H9 (cell line): ENCODE results near the gene ATF6. TPM values are rescaled to one million over a fixed set of nuclear protein-coding genes. Genes with fewer than 3 reads are reported as not detected.
A peak's percentile ranks its signal among the peaks of the same experiment; 100 is the strongest.

Experiments
- DNase-seq: peaks from one replicate; pipeline ENCODE4 v3.0.0-alpha.2; 2017
- H2AFZ ChIP-seq: one replicate; pipeline ENCODE4 v1.6.1; 2013; ENCODE audit warnings: mild to moderate bottlenecking, low read length, control low read depth, moderate library complexity
- H2AK5ac ChIP-seq: 2 replicates; pipeline ENCODE4 v1.6.1; 2013; ENCODE audit warnings: low read length, control low read depth, mixed read lengths; ENCODE audit not compliant: insufficient read length
- H2BK120ac ChIP-seq: one replicate; pipeline ENCODE4 v1.6.1; 2013; ENCODE audit warnings: low read depth, mild to moderate bottlenecking, low read length, control low read depth, inconsistent platforms; ENCODE audit not compliant: poor library complexity, severe bottlenecking
- H2BK12ac ChIP-seq: 2 replicates; pipeline ENCODE4 v1.6.1; 2013; ENCODE audit warnings: low read length, control low read depth, mixed read lengths, low read depth; ENCODE audit not compliant: insufficient read length
- H2BK15ac ChIP-seq: 2 replicates; pipeline ENCODE4 v1.6.1; 2013; ENCODE audit warnings: low read depth, low read length, control low read depth
- H2BK20ac ChIP-seq: one replicate; pipeline ENCODE4 v1.6.1; 2013; ENCODE audit warnings: low read depth, mild to moderate bottlenecking, low read length, control low read depth, inconsistent platforms; ENCODE audit not compliant: poor library complexity, severe bottlenecking
- H2BK5ac ChIP-seq: 2 replicates; pipeline ENCODE4 v1.6.1; 2013; ENCODE audit warnings: low read length, control low read depth, mixed read lengths; ENCODE audit not compliant: insufficient read length
- H3K14ac ChIP-seq: 2 replicates; pipeline ENCODE4 v1.6.1; 2013; ENCODE audit warnings: low read length, control low read depth; ENCODE audit not compliant: insufficient read depth
- H3K18ac ChIP-seq: 2 replicates; pipeline ENCODE4 v1.6.1; 2013; ENCODE audit warnings: low read depth, mild to moderate bottlenecking, mixed read lengths, low read length, control low read depth; ENCODE audit not compliant: insufficient read length
- H3K23ac ChIP-seq: 2 replicates; pipeline ENCODE4 v1.6.1; 2013; ENCODE audit warnings: low read length, control low read depth, mixed read lengths, low read depth; ENCODE audit not compliant: insufficient read length
- H3K23me2 ChIP-seq: 2 replicates; pipeline ENCODE4 v1.6.1; 2013; ENCODE audit warnings: low read depth, mild to moderate bottlenecking, mixed read lengths, low read length, control low read depth; ENCODE audit not compliant: insufficient read length, poor library complexity, severe bottlenecking
- H3K27ac ChIP-seq: 2 replicates; pipeline ENCODE4 v1.5.1; 2013; ENCODE audit warnings: low read length, control low read depth, mixed read lengths, low read depth; ENCODE audit not compliant: insufficient read length
- H3K27me3 ChIP-seq: 2 replicates; pipeline ENCODE4 v1.6.1; 2013; ENCODE audit warnings: low read length, control low read depth, inconsistent platforms; ENCODE audit not compliant: insufficient read depth
- H3K4ac ChIP-seq: 2 replicates; pipeline ENCODE4 v1.6.1; 2013; ENCODE audit warnings: low read depth, mild to moderate bottlenecking, control low read depth, inconsistent platforms, low read length, moderate library complexity
- H3K4me1 ChIP-seq: 2 replicates; pipeline ENCODE4 v1.6.1; 2013; ENCODE audit warnings: low read length, control low read depth, inconsistent platforms; ENCODE audit not compliant: insufficient read depth
- H3K4me2 ChIP-seq: 2 replicates; pipeline ENCODE4 v1.6.1; 2013; ENCODE audit warnings: low read length, control low read depth, mixed read lengths; ENCODE audit not compliant: insufficient read length, insufficient read depth
- H3K56ac ChIP-seq: 2 replicates; pipeline ENCODE4 v1.6.1; 2013; ENCODE audit warnings: low read depth, mild to moderate bottlenecking, mixed read lengths, low read length, control low read depth; ENCODE audit not compliant: insufficient read length
- H3K79me1 ChIP-seq: 2 replicates; pipeline ENCODE4 v1.6.1; 2013; ENCODE audit warnings: low read depth, mild to moderate bottlenecking, moderate library complexity, low read length, control low read depth, inconsistent platforms; ENCODE audit not compliant: insufficient read depth, poor library complexity, severe bottlenecking
- H3K79me2 ChIP-seq: 2 replicates; pipeline ENCODE4 v1.6.1; 2013; ENCODE audit warnings: low read length, control low read depth, inconsistent platforms; ENCODE audit not compliant: insufficient read depth
- H3K9ac ChIP-seq: 2 replicates; pipeline ENCODE4 v1.6.1; 2013; ENCODE audit warnings: low read length, control low read depth, mixed read lengths; ENCODE audit not compliant: insufficient read length; ENCODE audit errors: extremely low read depth
- H3K9me3 ChIP-seq: one replicate; pipeline ENCODE4 v1.6.1; 2013; ENCODE audit warnings: low read depth, low read length, inconsistent platforms; ENCODE audit not compliant: control insufficient read depth
- H3T11ph ChIP-seq: one replicate; pipeline ENCODE4 v1.6.1; 2013; ENCODE audit warnings: mild to moderate bottlenecking, low read length, control low read depth, inconsistent platforms
- H4K20me1 ChIP-seq: one replicate; pipeline ENCODE4 v1.6.1; 2013; ENCODE audit not compliant: control insufficient read depth, insufficient read length, insufficient read depth
- H4K5ac ChIP-seq: 2 replicates; pipeline ENCODE4 v1.6.1; 2013; ENCODE audit warnings: low read depth, mild to moderate bottlenecking, mixed read lengths, low read length, control low read depth; ENCODE audit not compliant: insufficient read length
- H4K8ac ChIP-seq: replicated peaks from 2 replicates; pipeline ENCODE4 v1.6.1; 2013; ENCODE audit warnings: low read length, control low read depth, mixed read lengths, low read depth; ENCODE audit not compliant: insufficient read length
- H4K91ac ChIP-seq: 2 replicates; pipeline ENCODE4 v1.6.1; 2013; ENCODE audit warnings: low read depth, mild to moderate bottlenecking, moderate library complexity, mixed read lengths, low read length, control low read depth; ENCODE audit not compliant: insufficient read length
- H3K27ac Mint-ChIP-seq, 3 experiments: 2 replicates in 2 of 3; 3 replicates in 1 of 3; pipeline ENCODE4 v1.8.0; 2020 to 2021; ENCODE audit warnings: mixed read lengths in 3 of 3, mild to moderate bottlenecking in 1 of 3, moderate library complexity in 1 of 3
- H3K27me3 Mint-ChIP-seq: 2 replicates; pipeline ENCODE4 v1.8.0; 2021; ENCODE audit warnings: low read depth, mild to moderate bottlenecking, moderate library complexity, mixed read lengths
- H3K36me3 Mint-ChIP-seq, 3 experiments: 2 replicates in 2 of 3; 3 replicates in 1 of 3; pipeline ENCODE4 v1.8.0; 2020 to 2021; ENCODE audit warnings: low read depth in 3 of 3, mixed read lengths in 3 of 3; ENCODE audit not compliant: insufficient read depth in 1 of 3
- H3K4me1 Mint-ChIP-seq, 2 experiments: 2 replicates each; pipeline ENCODE4 v1.8.0; 2020; ENCODE audit warnings: mixed read lengths in 2 of 2
- H3K4me3 Mint-ChIP-seq, 2 experiments: 2 replicates in 1 of 2; 3 replicates in 1 of 2; pipeline ENCODE4 v1.8.0; 2020 to 2021; ENCODE audit warnings: mild to moderate bottlenecking in 2 of 2, mixed read lengths in 2 of 2, moderate library complexity in 1 of 2
- H3K9me3 Mint-ChIP-seq, 2 experiments: 2 replicates in 1 of 2; 3 replicates in 1 of 2; pipeline ENCODE4 v1.8.0; 2020; ENCODE audit warnings: mild to moderate bottlenecking in 2 of 2, mixed read lengths in 2 of 2, moderate library complexity in 1 of 2
- WGBS: extraction: QIAGEN DNeasy Blood & Tissue Kit; methylation state at CpG from one replicate; pipeline ENCODE4 v1.1.7; 2013; ENCODE audit warnings: missing lambda C conversion rate, low lambda C conversion rate, mixed read lengths; ENCODE audit not compliant: insufficient read length; ENCODE audit errors: extremely low coverage; 5-methylcytosine and 5-hydroxymethylcytosine counted together
- total RNA-seq: library from RNA; stranded (reverse); gene quantifications from 2 replicates; pipeline ENCODE4 v1.2.1, GENCODE V29; 2021
- TF ChIP-seq, protein P1 (sequence below): fragments of 200-600 bp; sonication (generic); conservative IDR thresholded peaks from 3 replicates; pipeline ENCODE4 v1.8.0; 2021; ENCODE audit warnings: antibody characterized with exemption, mild to moderate bottlenecking

ATF6 gene
- total RNA-seq, 1 experiment from 2014 or later: 11.2 TPM

GRCh38 chr1:161726473-161727255, 39.5 kb upstream of the ATF6 start:
- Histone ChIP-seq H3K14ac (0 out of 2 replicates have a peak overlapping the region, but pooled peaks have one; percentile 27), H3K27me3 (peaks cover 14% of the 10 kb centered on the region; the same call in 1 of the 2 replicates), H2AFZ (no peak overlapping the region), H3K23ac (no peak overlapping the region), H4K8ac (no peak overlapping the region), H2AK5ac (no peak overlapping the region), H3K79me2 (no peaks in the 10 kb centered on the region), H3K9ac (peak overlapping the region; percentile 75), H4K91ac (no peak overlapping the region), H3K79me1 (no peaks in the 10 kb centered on the region), H4K20me1 (no peaks in the 10 kb centered on the region), H3K4ac (no peak overlapping the region), H3T11ph (no peak overlapping the region), H2BK5ac (no peak overlapping the region), H3K27ac (no peak overlapping the region), H3K23me2 (peaks cover 9% of the 10 kb centered on the region), H2BK20ac (no peak overlapping the region), H3K18ac (no peak overlapping the region), H2BK120ac (no peak overlapping the region), H2BK15ac (no peak overlapping the region), H4K5ac (no peak overlapping the region), H3K4me2 (peak overlapping the region; percentile 98), H3K9me3 (no peaks in the 10 kb centered on the region), H3K4me1 (no peaks in the 10 kb centered on the region; the same call in 1 of the 2 replicates), H2BK12ac (no peak overlapping the region), H3K56ac (no peak overlapping the region)
- peaks cover 0 to 2% (median 0%) of the 10 kb centered on the region in 3 experiments; a peak in 2 of 7 replicates for H3K36me3 Mint-ChIP-seq
- H3K4me1 Mint-ChIP-seq: peaks cover 15 to 28% of the 10 kb centered on the region in 2 experiments
- no CpG with 5 or more reads among the region's 83 CpGs for WGBS
- DNase-seq: peak; percentile 92
- TF ChIP-seq, protein P1, sequence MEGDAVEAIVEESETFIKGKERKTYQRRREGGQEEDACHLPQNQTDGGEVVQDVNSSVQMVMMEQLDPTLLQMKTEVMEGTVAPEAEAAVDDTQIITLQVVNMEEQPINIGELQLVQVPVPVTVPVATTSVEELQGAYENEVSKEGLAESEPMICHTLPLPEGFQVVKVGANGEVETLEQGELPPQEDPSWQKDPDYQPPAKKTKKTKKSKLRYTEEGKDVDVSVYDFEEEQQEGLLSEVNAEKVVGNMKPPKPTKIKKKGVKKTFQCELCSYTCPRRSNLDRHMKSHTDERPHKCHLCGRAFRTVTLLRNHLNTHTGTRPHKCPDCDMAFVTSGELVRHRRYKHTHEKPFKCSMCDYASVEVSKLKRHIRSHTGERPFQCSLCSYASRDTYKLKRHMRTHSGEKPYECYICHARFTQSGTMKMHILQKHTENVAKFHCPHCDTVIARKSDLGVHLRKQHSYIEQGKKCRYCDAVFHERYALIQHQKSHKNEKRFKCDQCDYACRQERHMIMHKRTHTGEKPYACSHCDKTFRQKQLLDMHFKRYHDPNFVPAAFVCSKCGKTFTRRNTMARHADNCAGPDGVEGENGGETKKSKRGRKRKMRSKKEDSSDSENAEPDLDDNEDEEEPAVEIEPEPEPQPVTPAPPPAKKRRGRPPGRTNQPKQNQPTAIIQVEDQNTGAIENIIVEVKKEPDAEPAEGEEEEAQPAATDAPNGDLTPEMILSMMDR: peak; percentile 11; the same call in 1 of the 3 replicates
- no peak overlapping the region; a peak in 1 of 7 replicates for H3K27ac Mint-ChIP-seq
- no peaks in the 10 kb centered on the region; a peak in 1 of 5 replicates for H3K9me3 Mint-ChIP-seq
- peaks cover 74% of the 10 kb centered on the region for H3K27me3 Mint-ChIP-seq
- peak overlapping the region; percentile 78 to 92 for H3K4me3 Mint-ChIP-seq
